HG02642 (cell line): ENCODE results near the gene KDM3A.

Experiments
- ATAC-seq: cut with Tn5 transposase; IDR thresholded peaks from one replicate; pipeline ENCODE4 v1.9.1; 2021; ENCODE audit warnings: mild to moderate bottlenecking; ENCODE audit not compliant: unreplicated experiment, poor library complexity

The KDM3A gene

GRCh38 chr2:86429335-86429734 is 11.8 kb upstream of the KDM3A start:
- ATAC-seq: no peak

GRCh38 chr2:86430368-86430767 is 10.8 kb upstream of the KDM3A start:
- ATAC-seq: no peak

DNA sequence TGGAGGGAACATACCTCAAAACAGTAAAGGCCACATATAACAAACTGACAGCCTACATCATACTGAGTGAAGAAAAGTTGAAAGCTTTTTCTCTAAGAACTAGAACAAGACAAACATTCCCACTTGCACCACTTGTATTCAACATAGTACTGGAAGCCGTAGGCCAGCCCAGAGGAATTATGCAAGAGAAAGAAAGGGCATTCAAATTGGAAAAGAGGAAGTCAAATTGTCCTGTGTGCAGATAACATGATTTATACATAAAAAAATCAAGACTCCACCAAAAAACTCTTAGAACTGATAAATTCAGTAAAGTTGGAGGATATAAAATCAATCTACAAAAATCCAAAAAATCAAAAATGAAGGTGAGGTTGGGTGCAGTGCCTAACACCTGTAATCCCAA is 8.0 kb upstream of the KDM3A start:
- no peak for ATAC-seq

- ATAC-seq: no peak
Observed at GRCh38 chr2:86434290-86434689, 6.9 kb upstream of the KDM3A start.

DNA sequence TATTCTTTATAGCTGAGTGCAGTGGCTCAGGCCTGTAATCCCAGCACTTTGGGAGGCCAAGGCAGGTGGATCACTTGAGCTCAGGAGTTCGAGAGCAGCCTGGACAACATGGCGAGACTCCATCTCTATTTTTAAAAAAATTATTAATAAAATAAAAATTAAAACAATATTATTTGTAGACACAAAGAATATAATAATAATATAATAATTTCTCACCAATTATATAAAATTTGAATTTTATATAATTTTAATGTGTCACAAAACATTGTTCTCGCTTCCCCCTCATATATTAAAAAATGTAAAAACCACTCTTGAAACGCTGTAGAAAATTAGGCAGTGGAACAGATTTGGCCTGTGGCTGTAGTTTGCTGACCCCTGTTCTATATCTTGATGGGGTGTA is 5.6 kb upstream of the KDM3A start:
- no peak for ATAC-seq

DNA sequence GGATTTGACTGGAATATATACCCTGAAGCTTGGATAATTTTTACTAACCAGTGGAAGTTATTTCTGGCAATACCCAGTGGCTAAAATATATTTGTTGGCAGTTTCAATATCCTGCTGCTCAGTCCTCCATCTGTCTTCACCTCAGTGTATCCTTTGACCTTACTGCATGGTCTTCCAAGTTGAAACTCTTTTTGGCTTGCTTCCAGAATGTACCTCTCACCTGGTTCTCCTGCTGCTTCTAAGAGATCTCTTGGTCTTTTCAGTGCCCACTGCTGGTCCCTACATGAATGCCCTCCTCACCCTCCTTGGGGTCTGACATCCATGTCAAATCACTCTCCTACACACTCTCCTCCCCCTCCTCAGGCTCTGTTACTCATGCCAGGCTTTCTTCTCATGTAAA is 4.8 kb upstream of the KDM3A start:
- no peak for ATAC-seq

DNA sequence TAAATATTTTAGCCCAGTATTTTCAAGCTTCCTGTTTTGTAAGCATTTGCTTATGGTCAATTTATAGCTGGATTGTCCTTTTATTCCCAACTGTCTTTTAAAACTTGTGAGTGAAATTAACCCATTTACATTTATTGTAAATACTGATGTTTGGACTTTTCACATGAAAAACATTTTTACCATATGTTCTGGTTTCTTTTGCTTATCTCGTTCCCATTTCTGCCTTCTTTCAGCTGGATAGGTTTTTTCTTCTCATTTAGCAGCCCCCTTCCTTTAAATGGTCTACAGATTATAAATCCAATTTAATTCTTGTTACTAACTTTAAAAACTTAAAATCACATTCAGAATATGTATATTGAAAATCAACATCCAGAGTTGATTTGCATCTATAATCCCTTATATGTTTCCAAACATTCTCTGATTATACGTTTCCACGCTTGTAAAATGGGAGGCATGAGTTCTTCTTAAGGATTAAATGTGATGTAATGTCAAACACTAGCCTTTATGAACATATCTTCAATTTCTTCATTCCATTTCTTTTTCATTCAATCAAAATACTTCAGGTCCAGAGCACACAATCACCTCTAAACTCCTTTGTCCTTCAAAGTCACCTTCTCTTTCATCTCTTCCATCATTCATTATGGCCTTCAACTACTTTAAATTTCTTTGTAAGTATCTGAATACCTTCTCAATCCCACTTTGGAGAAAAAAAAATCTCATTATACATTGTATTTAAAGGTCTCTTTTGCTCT is 1.1 kb upstream of the KDM3A start:
- ATAC-seq: no peak

GRCh38 chr2:86441392-86441881 is 266 bp downstream of the KDM3A start:
- ATAC-seq: peak; percentile 28

- ATAC-seq: peak; percentile 9
Observed at GRCh38 chr2:86441882-86442641, 891 bp downstream of the KDM3A start.

DNA sequence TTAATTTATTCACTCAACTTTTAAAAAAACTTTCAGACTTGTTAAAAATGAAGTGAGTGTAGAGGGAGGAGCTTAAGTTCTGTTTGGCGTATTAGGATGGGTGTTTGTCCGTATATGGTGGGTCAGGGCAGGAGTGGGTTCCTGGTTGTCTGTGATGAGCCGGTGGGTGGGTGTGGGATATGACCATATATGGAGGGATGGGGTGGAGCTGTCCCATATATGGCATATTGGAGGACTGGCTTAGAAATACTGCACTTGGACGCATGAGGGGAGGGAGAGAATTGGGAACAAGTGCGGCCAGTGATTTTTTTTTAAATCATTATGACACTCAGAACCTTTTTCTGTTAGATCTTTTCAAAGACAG is 1.5 kb downstream of the KDM3A start:
- ATAC-seq: peak; percentile 68

DNA sequence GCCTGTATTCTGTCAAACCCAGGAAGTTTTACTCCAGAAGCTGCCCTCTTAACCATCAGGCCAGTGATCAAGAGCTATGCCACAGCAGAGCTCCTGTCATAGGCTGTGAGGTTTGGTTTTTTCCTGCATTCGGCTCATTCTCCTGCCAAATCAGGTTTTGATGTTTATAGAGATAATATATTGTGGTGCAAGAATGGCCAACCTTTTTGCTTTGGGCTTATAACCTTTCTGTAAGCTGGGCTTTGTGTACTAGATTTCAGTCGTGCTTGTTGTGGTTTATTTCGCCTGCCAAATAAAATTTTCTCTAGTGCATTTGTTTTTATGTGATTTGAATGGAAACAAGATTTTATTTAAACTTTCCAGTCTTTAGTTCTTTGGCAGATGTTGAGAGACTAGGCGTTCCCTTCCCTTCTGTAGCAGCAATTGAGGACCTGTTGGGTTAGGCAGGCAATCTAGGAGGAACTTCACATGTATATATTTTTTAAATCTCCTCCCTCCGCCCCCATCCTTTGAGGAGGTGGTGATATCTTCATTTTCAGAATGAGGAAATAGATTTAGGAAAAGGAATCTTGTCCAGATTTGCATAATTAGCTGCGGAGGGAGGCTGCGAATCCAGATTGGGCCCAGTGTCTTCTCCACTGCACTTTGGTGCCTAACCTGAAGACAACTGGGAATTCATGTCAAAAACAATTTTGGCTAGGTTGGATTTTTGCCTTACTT is 2.6 kb downstream of the KDM3A start:
- no peak for ATAC-seq

- ATAC-seq: no peak
Observed at GRCh38 chr2:86445436-86445835, 4.3 kb downstream of the KDM3A start.

DNA sequence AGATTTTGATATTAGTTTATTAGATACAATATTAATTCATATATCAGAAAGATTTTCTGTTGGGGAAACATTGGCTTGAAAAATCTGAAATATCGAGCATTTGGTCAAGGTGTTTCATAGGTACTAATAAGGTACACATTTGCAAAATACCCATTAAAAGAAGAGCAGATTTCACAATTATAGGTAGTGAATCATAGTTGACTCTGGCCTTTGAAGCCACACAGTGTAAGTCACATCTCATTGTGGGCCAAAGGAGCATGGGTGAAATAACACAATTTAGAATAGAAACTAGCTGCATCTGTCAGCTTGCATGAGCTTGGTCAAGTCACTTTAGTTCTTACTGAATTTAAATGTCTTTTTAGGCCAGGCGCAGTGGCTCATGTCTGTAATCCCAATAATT is 4.9 kb downstream of the KDM3A start:
- ATAC-seq: no peak

DNA sequence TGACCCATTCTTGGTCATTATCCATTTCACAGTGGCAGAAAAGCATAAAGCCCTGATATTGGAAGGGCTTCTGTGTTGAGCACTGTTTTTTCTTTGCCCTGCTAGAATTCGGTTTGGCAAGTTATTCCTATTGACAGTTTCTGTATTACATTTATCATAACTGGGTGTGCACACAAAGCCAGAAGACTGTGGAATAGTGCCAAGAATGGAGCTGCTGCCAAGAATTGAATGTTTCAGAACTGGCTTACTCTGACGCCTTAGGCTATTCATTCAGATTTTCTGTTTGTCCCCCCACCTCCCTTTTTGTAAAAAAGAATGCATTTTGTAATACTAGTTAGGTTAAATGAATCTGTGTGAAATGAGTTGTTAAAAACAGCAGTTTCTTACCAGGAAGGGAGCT is 12.7 kb downstream of the KDM3A start:
- ATAC-seq: no peak

GRCh38 chr2:86454238-86454637 is 13.1 kb downstream of the KDM3A start:
- ATAC-seq: no peak

DNA sequence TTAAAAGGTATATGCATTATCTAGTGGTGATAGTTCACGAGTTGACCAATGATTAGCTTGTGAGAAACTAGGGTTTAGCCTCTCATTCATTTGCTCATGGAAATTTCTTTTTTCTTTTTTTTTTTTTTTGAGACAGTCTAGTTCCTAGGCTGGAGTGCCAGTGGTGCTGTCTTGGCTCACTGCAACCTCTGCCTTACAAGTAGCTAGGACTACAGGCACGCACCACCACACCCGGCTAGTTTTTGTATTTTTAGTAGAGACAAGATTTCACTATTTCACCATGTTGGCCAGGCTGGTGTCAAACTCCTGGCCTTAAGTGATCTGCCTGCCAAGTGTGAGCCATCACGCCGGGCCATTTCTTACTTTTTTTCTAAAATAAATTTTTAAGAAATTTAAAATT is 14.0 kb downstream of the KDM3A start:
- ATAC-seq: no peak

DNA sequence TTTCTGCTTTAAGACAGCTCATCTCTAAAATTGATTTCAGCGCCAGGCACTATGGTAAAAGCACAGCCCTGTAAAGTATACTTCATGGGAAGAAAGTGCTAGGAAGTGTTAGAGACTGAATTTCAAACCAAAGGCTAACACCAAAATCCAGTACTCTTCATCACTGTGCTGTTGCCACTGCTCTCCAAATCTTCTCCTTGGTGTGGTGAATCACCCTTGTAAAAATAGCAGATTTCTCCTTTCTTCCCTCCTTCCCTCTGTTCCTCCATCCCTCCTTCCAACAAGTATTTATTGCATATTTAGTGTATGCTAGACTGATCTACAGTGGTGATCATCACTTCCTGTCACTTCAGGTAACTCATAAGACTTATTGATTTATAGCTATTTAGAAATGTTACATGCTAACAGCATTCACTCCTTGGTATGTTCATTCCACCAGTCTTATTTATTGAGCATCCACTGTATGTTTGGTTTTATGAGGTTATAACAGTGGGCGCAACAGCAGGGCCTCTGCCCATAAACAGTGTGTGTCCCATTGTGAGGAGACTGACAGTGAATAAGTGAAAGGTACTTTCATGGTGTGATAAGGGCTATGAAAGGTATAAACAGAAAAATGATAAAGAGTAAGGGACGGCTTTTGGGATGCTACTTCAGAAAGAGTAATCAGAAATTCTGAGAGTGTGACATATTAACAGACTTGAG is 20.0 kb downstream of the KDM3A start:
- ATAC-seq: no peak

DNA sequence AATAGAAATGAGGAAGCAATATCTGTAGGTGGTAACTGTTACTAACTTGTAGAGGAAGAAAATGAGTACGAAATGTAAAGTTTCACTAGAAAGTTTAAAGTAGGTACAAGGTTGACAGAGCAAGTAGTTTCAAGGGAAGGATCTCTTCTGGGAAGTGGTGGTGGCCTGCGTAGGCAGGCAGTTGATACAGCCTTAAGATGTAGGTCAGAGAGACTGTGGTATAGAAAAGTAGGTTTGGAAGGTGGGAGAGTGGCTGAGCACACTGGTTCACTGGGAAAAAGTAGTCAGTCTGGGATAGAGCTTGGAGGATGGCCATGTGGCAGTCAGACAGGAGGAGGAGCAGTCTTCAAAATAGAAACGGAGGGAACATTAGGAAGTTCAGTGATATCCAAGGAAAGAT is 23.5 kb downstream of the KDM3A start:
- no peak for ATAC-seq

DNA sequence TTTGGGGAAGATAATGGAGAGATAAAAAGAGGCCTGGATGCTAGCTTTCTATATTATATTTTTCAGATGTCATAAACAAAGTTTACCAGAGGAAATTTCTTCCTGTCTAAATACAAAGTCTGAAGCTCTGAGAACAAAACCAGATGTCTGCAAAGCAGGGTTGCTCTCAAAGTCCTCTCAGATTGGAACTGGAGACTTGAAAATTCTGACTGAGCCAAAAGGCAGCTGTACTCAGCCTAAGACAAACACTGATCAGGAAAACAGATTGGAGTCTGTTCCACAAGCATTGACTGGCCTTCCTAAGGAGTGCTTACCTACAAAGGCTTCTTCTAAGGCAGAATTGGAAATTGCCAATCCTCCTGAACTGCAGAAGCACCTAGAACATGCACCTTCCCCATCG is 25.1 kb downstream of the KDM3A start:
- no peak for ATAC-seq

- ATAC-seq: no peak
Observed at GRCh38 chr2:86468162-86469033, 27.2 kb downstream of the KDM3A start.
